ENCODE data around the gene SERINC2.
"Not testable (repeated sequence)": the region's sequence is repeated elsewhere in the genome, so short reads cannot be mapped to it uniquely, and the experiment has no call there.

Gene SERINC2

DNA sequence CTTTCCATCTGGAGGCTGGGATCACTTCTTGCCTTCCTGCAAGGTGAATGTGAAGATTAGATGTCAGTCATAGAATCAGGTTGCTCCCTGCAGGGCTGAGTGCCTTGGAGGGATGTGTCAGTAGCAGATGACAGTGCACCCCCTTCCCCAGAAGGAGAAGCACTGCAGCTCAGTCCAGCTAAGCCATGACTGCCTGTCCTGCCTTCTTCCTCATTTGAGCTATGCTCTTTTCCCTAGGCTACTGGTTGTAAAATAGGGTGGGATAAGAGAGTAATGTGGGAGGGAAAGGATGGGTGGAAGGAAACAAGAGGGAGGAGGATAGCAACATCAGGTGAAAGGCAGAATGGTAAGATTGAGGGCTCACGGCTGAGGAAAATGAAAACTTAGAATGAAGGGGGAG, 29.0 kb upstream of the SERINC2 start:
- DNase-seq (ENCODE audit: low spot score) = no peak

DNA sequence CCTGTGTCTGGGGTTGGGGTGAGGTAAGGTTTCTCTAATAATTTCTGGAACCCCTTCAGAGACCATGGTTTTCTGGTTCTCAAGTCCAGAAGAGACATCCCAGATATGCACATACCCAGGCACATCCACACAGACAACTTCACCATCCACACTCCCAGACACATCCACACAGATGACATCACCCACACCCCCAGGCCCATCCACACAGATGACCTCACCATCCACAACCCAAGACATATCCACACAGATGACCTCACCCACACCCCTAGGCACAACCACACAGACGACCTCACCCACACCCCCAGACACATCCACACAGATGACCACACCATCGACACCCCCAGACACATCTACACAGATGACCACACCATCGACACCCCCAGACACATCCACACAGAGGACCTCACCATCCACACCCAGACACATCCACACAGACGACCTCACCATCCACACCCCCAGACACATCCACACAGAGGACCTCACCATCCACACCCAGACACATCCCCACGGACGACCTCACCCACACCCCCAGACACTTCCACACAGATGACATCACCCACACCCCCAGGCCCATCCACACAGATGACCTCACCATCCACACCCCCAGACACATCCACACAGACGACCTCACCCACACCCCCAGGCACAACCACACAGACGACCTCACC, 26.3 kb upstream of the SERINC2 start:
- DNase-seq (ENCODE audit: low spot score) = not testable (repeated sequence)

DNA sequence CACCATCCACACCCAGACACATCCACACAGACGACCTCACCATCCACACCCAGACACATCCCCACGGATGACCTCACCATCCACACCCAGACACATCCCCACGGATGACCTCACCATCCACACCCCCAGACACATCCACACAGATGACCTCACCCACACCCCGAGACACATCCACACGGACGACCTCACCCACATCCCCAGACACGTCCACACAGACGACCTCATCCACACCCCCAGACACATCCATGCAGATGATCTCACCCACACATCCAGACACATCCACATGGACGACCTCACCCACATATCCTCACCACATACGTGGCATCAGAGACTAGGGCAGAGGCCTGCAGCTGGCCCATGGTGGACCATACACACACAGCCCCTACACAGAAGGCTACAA, 25.4 kb upstream of the SERINC2 start:
- no peak for DNase-seq (ENCODE audit: low spot score)

DNA sequence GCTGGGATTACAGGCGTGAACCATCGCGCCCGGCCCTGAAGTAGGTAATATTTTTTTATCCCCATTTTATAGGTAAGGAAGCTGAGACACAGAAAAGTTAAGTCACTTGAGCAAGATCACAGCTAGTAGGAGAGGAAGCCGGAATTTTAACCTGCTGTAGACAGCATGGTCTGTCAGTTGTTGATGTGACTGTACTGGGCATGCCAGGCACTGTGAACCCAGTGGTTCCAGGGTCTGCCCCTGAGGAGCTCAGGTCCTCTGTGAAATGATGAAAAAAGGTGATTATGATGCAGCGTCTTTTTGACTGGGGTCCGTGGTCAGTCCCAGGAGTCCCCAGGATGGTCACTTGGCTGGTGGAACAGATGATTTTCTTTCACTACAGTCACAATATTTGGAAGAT, 23.4 kb upstream of the SERINC2 start:
- no peak for DNase-seq (ENCODE audit: low spot score)

DNA sequence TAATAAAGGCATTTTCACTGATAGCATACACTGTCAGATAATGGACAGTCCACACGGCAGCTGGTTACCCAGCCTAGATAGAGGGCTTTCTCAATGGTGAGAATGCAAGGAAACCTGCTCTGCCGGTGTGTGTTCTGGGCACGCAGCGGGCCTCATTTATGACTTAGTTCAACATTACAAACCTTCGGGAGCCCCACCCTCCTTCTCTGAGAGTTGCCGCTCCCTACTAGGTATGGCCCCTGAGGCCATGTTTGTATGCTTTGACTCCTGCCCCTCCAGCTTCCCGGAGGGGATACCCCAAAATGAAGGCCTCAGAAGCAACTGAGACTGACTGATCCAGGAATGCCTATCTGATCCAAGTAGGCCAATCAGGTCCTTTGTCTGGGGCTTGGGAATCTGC, 22.9 kb upstream of the SERINC2 start:
- no peak for DNase-seq (ENCODE audit: low spot score)

DNA sequence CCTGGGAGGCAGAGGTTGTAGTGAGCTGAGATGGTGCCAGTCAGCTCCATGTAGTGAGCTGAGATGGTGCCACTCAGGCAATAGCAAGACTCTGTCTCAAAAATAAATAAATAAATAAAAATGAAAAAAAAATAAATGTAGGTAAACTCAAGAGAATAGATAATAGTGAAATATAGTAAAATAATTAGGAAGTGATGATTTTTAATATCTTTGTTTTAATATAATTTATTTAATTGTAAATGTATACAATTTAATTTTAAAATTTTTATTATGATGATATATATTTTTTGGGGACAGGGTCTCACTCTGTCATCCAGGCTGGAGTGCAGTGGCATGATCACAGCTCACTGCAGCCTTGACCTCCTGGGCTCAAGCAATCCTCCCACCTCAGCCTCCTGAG, 19.6 kb upstream of the SERINC2 start:
- DNase-seq (ENCODE audit: low spot score) = no peak

DNA sequence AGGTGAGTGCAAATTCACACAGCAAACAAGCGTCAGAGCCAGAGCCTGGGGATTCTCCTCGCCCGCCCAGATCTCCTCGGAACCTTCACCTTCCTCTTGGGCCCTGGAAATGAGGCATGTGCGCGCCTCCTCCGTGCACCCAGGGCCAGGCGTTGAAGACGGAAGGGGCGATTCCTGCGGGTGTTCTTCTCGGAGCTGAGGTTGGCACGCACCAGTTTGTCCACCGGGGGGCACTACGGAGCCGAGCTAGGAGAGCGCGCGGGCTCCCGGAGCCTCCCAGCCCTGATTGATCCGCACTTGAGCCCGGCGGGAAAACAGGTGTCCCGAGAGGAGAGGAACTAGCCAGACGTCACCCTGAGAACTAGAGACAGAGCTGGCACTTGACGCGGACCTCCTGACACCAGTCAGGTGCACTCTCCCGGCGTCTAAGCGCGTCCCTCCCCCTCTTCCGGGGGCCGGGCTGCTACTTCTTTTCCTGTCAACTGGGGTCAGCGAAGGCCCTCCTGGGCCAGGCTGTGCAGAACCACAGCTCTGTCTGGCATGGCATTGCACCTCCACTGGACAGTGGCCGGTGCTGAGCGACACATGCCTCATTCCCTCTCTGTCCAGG, 18.3 kb upstream of the SERINC2 start:
- DNase-seq (ENCODE audit: low spot score) = peak; percentile 92

DNA sequence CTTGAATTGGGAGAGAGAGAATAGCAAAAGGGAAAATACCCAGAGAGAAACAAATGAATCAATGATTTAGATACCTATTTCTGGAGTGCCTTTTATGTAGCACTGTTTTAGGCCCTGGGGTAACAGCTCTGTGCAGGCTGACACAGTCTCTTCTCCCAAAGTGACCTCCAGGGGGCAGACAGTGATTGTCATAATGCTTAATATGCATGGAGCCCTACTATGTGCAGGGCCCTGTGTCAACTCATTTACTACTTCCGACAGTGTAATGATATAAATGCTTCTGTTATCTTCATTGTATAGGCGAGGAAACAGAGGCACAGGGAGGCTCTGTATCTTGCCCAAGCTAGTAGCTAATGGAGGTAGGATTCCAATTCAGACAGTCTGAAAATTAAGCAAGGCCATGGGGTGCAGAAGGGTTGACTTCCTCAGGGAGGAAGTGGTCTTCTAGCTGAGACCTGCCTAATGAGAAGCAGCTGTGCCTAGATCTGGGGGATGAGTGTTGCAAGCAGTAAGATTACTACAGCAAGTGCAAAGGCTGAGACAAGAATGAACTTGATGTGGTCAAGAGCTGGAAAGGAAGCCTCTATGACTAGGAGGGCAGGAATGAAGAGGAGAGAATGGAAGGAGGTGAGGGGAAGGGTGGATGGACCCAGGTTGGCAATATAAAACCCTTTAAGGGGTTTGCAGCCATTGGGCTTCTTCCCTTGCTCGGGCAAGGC, 16.2 kb upstream of the SERINC2 start:
- peak; percentile 79 for DNase-seq (ENCODE audit: low spot score)

DNA sequence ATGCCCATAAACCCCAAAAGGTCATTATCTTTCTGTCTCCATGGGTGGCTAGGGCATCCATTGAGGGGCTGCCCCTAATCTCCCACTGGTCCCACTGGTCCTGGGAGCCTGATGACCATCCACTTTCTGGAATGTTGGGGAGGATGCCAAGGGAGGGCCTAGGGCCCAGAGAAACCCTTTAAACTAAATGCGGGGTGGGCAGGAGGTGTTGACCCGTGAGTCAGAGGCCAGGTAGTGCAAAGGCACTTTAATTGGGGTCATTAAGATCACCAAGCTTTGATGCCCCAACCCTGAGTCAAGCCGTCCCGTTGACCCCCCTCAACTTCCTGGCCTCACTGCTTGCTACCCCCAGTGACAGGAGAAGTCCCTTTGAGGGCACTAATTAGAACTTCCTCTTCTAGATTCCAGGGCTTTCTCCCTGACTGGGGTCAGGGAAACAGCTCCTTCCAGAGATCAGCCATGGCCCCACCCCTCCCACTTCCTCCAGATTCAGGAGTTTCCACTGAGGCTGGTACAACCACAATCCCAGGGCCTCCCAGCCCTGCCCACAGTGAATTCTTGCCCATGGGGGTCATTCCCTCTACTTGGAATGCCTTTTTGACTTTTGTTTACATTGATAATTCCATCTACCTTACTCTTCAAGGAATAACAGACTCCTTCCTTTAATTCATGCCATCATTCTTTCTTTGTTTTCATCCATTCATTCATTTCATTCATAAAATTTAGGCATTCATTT, 15.5 kb upstream of the SERINC2 start:
- no peak for DNase-seq (ENCODE audit: low spot score)

DNA sequence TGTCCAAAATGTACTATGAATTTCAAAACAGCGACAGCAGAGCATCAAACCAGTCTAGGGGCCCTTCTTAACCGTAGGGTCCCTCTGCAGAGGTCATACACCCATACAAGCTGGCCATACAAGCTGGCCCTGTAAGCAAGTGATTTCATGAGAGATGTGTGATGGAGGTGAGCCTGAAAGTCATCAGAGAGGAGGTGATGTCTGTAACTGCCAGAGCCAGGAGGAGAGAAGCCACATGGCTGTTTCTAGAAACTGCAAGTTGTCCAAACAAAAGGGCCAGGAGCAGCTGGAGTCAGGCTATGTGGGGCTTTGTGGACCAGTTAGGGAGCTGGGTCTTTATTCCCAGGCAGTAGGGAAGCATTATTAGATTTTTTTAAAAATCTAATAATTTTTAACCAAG, 14.8 kb upstream of the SERINC2 start:
- no peak for DNase-seq (ENCODE audit: low spot score)

DNA sequence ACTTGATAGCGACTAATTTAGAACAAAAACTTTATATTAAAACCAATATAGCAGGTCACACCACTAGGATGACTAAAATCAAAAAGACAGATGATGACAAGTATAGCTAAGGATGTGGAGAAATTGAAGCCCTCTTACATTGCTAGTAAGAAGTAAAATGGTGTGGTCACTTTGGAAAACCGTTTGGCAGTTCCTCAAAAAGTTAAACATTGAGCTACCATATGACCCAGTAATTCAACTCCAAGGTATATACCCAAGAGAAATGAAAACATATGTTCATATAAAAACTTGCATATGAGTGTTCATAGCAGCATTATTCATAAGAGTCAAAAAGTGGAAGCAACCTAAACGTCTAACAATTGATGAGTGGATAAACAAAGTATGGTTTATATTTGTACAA, 13.0 kb upstream of the SERINC2 start:
- DNase-seq (ENCODE audit: low spot score) = no peak

DNA sequence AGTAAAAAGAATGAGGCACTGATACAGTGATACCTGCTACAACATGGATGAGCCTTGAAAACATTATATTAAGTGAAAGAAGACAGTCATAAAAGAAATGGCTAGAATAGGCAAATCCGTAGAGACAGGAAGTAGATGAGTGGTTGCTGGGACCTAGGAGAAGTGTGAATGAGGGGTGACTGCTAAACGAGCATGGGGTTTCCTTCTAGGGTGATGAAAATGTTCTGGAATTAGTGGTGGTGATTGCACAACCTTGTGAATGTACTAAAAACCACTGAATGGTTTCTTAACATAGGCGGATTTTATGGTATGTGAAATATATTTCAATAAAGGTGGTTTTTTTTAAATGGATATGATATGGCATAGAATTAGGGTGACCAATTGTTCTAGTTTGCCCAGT, 12.6 kb upstream of the SERINC2 start:
- no peak for DNase-seq (ENCODE audit: low spot score)

DNA sequence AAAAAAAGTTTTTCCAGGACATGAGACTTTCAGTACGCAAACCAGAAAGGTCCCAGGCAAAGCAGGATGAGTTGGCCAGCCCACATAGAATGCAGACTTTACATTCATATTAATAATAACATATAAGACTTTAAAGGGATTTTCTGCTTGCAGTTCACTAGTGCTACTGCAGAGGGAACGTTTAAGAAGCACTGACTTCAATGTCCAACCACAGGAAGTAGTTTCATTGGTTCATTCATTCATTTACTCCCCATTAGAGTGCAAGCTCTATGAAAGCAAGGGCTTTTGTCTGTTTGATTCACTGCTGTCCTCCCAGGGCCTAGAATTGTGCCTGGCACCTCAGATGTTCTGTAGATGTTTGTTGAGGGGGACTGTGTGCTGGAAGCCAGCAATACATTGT, 11.8 kb upstream of the SERINC2 start:
- DNase-seq (ENCODE audit: low spot score) = no peak

DNA sequence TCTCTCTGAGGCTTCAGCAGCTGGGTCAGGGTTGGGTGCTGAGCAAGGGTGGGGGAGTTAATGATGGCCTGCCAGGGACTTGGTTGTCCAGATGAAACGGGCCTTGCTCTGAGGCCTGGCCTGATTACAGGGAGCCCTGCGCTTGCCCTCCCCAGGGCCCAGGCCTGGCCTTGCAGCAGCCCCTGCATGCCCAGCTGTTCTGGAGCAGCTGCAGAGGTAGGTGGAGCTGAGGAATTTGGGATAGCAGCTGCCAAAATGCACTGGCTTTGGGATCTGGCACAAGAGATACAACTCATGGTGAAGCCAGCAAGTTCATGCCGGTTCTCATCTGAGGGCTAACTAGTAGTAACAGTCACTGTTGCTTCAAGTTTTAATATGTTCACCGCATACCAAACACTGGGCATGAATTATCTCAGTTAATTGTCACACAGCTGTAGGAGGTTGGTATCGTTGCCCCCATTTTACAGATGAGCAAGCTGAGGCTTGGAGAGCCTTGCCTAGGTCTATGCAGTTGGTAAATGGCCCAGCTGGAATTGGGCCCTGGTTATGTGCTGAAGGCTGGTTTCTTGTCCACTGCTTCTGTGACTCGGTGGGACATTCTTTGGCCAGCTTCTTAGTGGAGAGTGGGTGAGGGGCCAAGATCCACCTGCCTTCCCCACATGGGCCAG, 7.3 kb upstream of the SERINC2 start:
- no peak for DNase-seq (ENCODE audit: low spot score)

DNA sequence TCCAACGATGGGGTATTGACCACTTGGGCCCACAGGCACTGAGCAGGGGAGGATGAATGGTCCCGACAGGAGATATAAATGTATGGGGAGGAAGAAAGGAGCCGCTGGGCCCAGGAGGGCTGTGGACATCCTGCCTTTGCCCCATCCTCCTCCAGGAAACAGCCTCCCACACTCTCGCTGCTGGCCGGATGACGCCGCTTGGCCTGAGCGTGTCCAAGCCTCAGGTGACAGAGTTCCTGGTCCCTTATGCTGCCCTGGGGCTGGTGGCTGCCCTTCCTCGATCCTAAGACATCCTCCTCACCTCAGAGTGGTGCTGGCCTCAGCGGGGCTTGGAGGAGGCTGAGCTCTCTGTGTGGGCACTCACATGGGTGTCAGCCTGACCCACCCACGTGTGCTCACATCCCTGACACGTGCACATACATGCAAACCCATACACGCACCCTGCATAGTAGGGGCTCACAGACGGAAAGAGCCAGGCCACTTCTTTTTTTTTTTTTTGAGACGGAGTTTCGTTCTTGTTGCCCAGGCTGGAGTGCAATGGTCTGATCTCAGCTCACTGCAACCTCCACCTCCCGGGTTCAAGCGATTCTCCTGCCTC, 5.9 kb upstream of the SERINC2 start:
- no peak for DNase-seq (ENCODE audit: low spot score)

DNA sequence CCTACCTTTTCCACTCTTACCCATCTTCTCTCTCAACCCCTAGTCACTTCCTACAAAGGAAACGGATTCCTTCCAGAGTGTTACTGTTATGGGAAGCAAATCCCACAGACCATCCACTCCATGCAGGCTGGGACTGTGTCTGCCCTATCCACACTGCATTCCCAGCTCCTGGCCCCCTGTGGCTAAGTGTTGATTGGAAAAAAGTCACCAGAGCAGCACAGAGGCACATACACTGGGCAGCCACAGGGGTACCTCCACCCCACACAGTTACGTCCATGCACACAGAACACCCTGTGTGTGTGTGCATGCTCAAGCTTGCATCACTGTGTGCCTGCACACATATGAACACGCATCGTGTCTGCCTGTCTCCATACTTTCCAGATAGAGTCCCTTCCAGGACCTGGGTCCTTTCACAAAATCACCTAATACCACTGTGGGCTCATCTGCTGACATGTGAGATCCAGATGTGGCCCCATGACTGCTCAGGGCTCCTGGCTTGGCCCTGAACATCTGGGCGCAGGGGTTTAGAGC, 4.2 kb upstream of the SERINC2 start:
- DNase-seq (ENCODE audit: low spot score) = no peak

DNA sequence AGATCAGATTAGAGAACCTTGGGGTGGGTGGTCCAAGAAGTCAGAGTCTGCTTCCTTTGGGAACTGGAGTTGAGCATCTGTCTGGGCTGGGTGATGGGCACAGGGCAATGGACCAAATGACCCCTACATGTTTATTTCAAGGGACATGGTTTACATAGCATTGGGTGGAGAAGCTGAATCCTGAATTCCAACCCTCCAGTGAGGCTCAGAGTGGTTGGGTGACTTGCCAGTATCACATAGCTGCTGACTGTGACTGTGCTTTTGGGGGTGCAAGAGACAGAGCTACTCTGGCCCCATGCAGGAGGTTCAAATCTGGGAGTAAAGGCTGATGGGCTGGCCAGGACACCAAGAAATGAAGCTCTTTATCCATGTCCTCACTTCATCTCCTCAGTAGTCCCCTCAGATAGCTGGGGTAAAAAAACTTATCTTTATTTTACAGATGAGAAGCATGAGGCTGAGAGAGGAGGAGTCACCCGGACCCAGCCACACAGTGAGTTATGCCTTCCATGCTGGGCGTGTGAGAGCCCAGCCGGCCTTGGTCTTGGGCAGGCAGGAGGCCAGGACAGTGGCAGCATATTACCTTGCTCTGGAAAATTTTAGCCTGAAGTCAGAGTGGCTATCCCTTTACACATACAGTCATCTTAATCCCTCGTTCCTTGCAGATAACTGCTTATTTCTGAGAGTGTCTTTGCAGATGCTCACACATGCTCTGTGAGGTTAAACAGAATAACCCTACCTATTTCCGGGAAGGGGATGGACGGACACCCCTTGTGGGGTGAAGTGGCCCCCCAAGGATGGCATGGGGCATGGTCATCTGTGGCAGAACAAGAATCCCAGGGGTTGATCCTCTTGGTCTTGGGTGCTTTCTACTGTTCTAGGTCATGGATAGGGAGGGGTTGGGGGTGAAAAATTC, 2.8 kb upstream of the SERINC2 start:
- DNase-seq (ENCODE audit: low spot score) = no peak

DNA sequence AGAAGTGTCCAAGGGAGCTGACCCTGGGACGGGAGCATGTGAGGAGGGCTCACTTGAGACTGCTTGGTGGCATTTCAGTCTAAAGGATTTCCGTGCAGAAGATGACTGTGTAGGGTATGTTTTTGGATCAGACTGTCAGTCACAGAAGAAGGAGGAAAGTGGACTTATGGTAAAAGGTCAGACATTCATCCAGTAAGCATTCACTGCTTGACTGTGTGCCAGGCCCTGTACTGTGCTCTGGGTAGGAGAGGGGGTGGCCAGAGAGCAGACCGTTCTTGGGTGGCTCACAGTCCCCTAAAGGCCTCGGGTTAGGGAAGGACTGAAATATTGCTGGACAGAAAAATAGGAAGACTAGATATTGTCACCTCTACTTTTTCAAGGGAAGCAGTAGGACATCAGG, 2.1 kb upstream of the SERINC2 start:
- DNase-seq (ENCODE audit: low spot score) = no peak

DNA sequence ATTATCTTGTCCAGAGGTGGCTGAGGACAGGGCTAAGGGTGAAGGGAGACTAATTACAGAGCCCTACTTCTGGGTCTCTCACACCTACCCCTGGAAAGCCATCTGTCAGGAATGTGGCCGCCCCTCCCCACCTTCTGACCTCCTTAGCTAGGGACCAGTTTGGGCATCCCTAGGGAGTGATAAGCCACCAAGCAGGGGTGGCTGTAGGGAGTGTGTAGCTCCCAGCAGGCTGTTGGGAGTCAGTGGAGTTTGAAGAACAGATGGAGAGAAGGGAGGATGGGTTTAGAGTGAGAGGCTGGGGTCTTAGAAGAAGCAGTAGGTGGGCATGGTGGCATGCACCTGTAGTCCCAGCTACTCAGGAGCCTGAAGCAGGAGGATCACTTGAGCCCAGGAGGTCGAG, 808 bp upstream of the SERINC2 start:
- DNase-seq (ENCODE audit: low spot score) = no peak

DNA sequence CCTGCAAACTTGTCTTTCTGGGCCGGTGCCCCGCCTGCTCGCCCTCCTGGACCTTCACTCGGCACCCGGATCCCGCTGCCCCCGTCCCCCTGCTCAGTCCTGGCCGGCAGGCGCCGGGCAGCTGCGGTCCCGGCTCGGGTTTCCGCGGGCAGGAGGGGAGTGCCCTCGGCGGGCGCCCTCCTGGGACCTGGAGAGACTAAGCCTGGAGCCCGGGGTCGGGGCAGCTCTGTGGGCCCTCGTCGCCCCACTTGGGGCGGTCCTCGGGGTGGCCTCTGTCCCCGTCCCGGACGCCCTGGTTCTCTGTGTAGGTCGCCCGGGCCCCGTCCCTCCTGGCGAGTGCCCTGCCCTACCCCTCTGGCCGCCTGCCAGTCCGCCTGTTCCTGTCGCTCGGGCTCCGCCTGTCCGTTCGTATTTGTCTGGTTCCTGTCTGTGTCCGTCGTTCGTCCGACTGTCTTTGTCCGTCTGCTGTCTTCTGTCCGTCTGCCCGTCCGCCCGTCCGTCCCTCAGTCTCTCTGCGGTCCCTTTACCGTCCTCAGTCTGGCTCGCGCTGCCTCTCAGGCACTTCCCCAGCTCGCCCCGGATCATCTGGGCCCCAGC, 490 bp downstream of the SERINC2 start:
- peak; percentile 74 for DNase-seq (ENCODE audit: low spot score)
